ENCODE results near the gene AP3S2.

Gene AP3S2

GRCh38 chr15:89812847-89813320 is 80.9 kb downstream of the AP3S2 start:
- no peak for DNase-seq

- no peak for DNase-seq
Measured at GRCh38 chr15:89812011-89812846, 81.6 kb downstream of the AP3S2 start.

GRCh38 chr15:89810837-89811236 is 83.0 kb downstream of the AP3S2 start:
- no peak for DNase-seq

GRCh38 chr15:89809787-89810148 is 84.0 kb downstream of the AP3S2 start:
- no peak for DNase-seq

GRCh38 chr15:89809093-89809786 is 84.6 kb downstream of the AP3S2 start:
- no peak for DNase-seq

GRCh38 chr15:89808160-89808870 is 85.5 kb downstream of the AP3S2 start:
- no peak for DNase-seq

- DNase-seq: no peak
Measured at GRCh38 chr15:89807689-89808088, 86.1 kb downstream of the AP3S2 start.

- no peak for DNase-seq
Measured at GRCh38 chr15:89806559-89807550, 86.9 kb downstream of the AP3S2 start.

GRCh38 chr15:89806210-89806558 is 87.6 kb downstream of the AP3S2 start:
- DNase-seq: no peak

- DNase-seq: no peak
Measured at GRCh38 chr15:89805241-89806209, 88.3 kb downstream of the AP3S2 start.

- DNase-seq: no peak
Measured at GRCh38 chr15:89803941-89804800, 89.6 kb downstream of the AP3S2 start.

- no peak for DNase-seq
Measured at GRCh38 chr15:89802986-89803824, 90.6 kb downstream of the AP3S2 start.

- no peak for DNase-seq
Measured at GRCh38 chr15:89802231-89802928, 91.4 kb downstream of the AP3S2 start.

GRCh38 chr15:89801471-89802195 is 92.2 kb downstream of the AP3S2 start:
- DNase-seq: no peak

- DNase-seq: no peak
Measured at GRCh38 chr15:89799918-89800498, 93.8 kb downstream of the AP3S2 start.

- DNase-seq: no peak
Measured at GRCh38 chr15:89799011-89799911, 94.5 kb downstream of the AP3S2 start.
